Stimulated activated memory B cell treated with anti-CD40 and anti-IgM and Interleukin-4, amounts not matched to agents 10 μg/mL and 1 μg/mL and 100 μg/mL, for 72 hours (primary cell): Measurements from ENCODE around the gene KCTD3.

Experiments used
- ATAC-seq: fragments of 150-1000 bp; cut with Tn5 transposase; 2 replicates; pipeline ENCODE4 v1.10.0; 2021
- H3K27ac Mint-ChIP-seq: one replicate; pipeline ENCODE4 v1.8.0; 2022; ENCODE audit warnings: mild to moderate bottlenecking, mixed read lengths
- H3K27me3 Mint-ChIP-seq: one replicate; pipeline ENCODE4 v1.8.0; 2022; ENCODE audit warnings: mixed read lengths
- H3K36me3 Mint-ChIP-seq: one replicate; pipeline ENCODE4 v1.8.0; 2022; ENCODE audit warnings: mixed read lengths
- H3K4me1 Mint-ChIP-seq: one replicate; pipeline ENCODE4 v1.8.0; 2022; ENCODE audit warnings: mixed read lengths
- H3K4me3 Mint-ChIP-seq: one replicate; pipeline ENCODE4 v1.8.0; 2022; ENCODE audit warnings: mild to moderate bottlenecking, moderate library complexity, mixed read lengths
- H3K9me3 Mint-ChIP-seq: one replicate; pipeline ENCODE4 v1.8.0; 2022; ENCODE audit warnings: mixed read lengths

KCTD3 gene

DNA sequence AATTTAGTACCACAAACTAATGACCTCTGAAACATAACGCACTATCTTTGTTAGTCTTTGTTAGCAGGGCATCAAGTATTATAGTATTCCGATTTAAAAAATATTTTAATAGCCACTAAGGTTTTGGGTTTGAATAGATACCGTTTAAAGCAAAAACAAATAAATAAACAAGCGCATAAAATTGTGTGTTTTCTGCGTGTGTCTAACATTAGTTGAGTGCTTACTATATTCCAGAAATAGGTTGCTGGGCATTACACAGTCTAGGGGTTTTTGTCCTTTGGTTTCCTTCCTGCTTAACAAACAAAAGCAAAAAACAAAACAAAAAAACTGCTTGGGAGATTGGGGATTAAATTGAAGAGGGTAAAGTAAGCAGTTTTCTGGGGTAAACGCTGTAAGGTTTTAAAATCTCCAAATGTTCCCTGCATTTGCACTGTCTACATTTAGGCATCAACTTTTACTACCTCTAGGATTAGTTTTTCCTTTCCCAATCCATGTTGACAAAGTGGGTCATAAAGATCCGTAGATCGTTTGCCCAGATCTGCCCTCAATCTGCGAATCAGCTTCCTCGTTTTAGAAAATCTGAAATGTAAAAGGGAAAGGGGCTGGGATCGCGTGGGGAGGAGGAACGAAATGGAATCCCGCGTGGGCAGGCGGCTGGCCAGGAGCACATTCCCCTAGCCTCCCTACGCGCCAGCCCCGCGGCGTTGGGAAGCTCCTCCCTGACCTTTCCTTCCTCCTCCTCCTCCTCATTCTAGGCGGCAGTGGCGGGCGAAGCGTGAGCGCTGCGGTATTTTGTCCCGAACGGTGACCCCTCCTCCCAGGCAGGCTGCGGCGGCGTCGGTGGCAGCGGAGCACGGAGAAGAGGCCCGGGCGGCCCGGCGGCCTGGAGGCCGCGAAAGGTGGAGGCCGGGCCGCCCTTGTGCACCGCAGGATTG, at the start of gene KCTD3:
Gene KCTD3 (plus strand): TSS at position 749 of the 935 bp plus-strand sequence. CDS start 382 bp downstream, outside the sequence.
- peak; percentile 78 for ATAC-seq
- Mint-ChIP-seq H3K9me3 (no peaks in the 10 kb centered on the region), H3K36me3 (no peaks in the 10 kb centered on the region), H3K4me3 (peak within 1 kb of the TSS; percentile 94), H3K4me1 (peaks cover 30% of the 10 kb centered on the region), H3K27me3 (peaks cover 30% of the 10 kb centered on the region), H3K27ac (peak within 1 kb of the TSS; percentile 89)

GRCh38 chr1:215517441-215517891, 49.6 kb upstream of the KCTD3 start:
- no peaks in the 10 kb centered on the region for H3K4me1 Mint-ChIP-seq
- H3K27me3 Mint-ChIP-seq, result no peaks in the 10 kb centered on the region
- no peak overlapping the region for H3K27ac Mint-ChIP-seq
- no peaks in the 10 kb centered on the region for H3K36me3 Mint-ChIP-seq
- no peak overlapping the region for H3K4me3 Mint-ChIP-seq
- H3K9me3 Mint-ChIP-seq, result peaks cover 14% of the 10 kb centered on the region
- no peak for ATAC-seq

DNA sequence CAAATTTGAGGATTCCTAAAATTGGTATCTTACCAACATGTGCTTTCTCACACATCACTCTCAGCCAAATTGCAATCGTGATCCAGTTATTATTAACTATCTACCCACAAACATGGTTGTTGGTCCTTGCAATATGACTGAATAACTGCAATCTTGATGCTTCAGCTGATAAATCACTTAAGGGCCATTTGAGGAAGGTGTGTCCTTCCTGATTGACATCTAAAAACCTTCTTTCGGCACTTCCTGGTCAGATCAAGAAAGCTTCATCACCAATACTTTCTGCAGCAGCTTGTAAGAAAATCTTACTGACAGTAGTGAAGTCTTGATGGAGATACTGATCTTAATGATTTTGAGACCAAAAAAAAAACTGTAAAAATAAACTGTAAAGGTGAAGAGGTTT, 48.5 kb upstream of the KCTD3 start:
- no peak overlapping the region for H3K4me3 Mint-ChIP-seq
- no peaks in the 10 kb centered on the region for H3K4me1 Mint-ChIP-seq
- no peak for ATAC-seq
- H3K9me3 Mint-ChIP-seq, result peaks cover 7% of the 10 kb centered on the region
- no peak overlapping the region for H3K27ac Mint-ChIP-seq
- no peaks in the 10 kb centered on the region for H3K27me3 Mint-ChIP-seq
- no peaks in the 10 kb centered on the region for H3K36me3 Mint-ChIP-seq

DNA sequence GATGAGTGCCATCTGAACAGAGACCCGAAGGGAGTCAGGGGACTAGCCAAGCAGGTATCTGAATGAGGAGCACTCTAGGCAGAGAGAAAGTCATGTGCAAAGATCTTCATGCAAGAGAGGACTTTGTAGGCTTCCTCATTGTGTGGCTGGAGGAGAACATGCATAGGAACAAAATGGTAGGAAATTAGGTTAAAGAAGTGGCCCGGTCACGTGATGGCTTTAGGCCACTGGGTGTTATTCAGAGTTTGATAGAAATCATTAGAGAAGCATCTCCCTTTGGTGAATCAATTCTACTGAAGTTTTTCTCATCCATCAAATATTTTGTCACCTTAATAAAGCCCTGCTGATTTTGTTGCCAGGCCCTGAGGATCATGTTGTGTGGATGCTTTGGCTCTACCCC, 45.8 kb upstream of the KCTD3 start:
- Mint-ChIP-seq H3K36me3 (no peaks in the 10 kb centered on the region), H3K27ac (no peak overlapping the region), H3K9me3 (no peaks in the 10 kb centered on the region), H3K27me3 (no peaks in the 10 kb centered on the region), H3K4me3 (no peak overlapping the region), H3K4me1 (no peaks in the 10 kb centered on the region)
- ATAC-seq, result no peak

DNA sequence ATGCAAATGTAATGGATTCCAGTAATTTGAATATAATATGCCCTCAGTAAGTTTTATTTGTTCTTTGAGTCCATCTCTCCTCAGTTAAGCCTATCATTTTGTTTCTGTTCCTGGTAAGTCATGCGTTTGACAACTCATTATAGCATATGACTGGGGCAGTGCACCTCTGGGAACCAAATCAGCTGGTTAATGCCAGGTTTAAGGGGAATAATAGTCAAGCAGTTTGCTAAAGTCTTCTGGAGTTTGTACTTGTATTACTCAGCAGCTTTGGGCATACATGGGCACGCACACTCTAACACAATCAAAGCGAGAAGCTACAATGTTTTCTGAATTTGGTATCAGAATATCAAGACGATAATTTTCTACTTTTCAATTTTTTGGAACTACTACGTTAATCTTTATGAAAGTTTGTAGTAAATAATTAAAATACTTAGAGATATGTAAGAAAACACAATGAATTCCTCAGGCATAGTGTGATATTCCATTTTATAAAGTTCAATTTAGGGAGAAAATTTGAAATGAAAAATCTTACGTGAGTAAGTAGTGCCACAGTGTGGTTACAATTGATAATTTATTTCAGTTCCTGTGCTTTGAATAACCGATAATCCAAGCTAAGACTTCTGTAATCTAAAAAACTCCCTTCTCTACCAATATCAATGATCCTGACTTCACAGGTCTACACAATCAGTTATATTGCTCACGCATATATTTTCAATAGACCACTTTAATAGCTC, 43.8 kb upstream of the KCTD3 start:
- Mint-ChIP-seq H3K36me3 (no peaks in the 10 kb centered on the region), H3K4me3 (no peak overlapping the region), H3K27ac (no peak overlapping the region), H3K4me1 (no peaks in the 10 kb centered on the region), H3K9me3 (no peaks in the 10 kb centered on the region), H3K27me3 (no peaks in the 10 kb centered on the region)
- ATAC-seq, result no peak

GRCh38 chr1:215523906-215524305, 43.2 kb upstream of the KCTD3 start:
- Mint-ChIP-seq H3K9me3 (no peaks in the 10 kb centered on the region), H3K4me3 (no peak overlapping the region), H3K36me3 (no peaks in the 10 kb centered on the region), H3K27ac (no peak overlapping the region), H3K27me3 (no peaks in the 10 kb centered on the region), H3K4me1 (no peaks in the 10 kb centered on the region)
- no peak for ATAC-seq

DNA sequence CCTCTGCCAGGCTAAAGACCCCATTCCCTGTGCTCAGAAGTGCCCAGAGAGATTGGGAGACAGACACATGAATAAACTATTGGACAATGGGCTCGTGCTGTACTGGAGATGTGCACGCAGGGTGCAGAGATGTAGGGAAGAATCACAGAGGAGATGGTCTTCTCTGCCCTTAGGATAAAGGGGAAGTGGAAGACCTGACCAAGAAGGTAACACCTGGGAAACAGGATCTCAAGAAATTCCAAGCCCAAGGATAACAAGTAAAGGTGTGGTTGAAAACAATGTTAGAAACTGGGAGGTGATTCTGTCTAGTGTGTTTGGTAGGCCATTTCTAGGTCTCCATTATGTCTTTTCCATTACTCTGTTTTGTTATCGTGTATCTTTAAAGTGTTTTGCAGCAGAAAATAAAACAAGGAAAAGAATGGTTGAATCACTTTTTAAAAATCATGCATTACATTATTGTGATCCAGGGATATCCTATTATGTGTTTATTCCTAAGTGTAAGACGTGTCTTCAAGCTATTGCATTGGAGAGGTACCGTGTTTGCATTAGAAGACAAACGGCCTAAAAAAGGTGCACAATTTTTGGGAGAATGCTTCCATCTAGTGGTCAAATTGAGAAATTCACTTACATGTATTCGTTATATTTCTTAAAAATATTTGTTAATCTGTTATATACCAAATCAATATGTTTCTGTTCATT, 40.8 kb upstream of the KCTD3 start:
- Mint-ChIP-seq H3K27me3 (no peaks in the 10 kb centered on the region), H3K9me3 (no peaks in the 10 kb centered on the region), H3K36me3 (no peaks in the 10 kb centered on the region), H3K4me3 (no peak overlapping the region), H3K4me1 (no peaks in the 10 kb centered on the region), H3K27ac (no peak overlapping the region)
- ATAC-seq, result no peak

GRCh38 chr1:215526846-215527151, 40.3 kb upstream of the KCTD3 start:
- Mint-ChIP-seq H3K9me3 (no peaks in the 10 kb centered on the region), H3K4me1 (no peaks in the 10 kb centered on the region), H3K27ac (no peak overlapping the region), H3K4me3 (no peak overlapping the region), H3K27me3 (no peaks in the 10 kb centered on the region), H3K36me3 (no peaks in the 10 kb centered on the region)
- ATAC-seq, result no peak

DNA sequence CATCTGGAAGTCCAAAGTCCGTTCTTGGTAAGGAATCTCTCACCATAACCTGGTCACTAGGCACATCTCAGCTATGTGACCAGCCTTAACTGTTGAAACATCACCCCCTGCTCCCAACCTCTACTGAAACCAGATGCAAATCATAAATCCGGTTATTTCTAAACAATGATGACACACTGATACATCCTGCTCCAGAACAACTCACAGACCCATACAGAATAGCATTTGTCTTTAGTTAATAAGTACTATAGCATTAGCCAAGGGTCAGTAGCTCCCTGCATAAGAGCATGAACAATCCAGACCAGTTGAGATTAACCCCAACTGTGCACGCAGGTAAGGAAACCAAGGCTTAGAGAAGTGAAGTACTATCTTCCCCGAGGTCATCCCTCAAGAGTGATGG, 38.0 kb upstream of the KCTD3 start:
- ATAC-seq, result no peak
- Mint-ChIP-seq H3K36me3 (no peaks in the 10 kb centered on the region), H3K27ac (no peak overlapping the region), H3K9me3 (no peaks in the 10 kb centered on the region), H3K4me1 (no peaks in the 10 kb centered on the region), H3K4me3 (no peak overlapping the region), H3K27me3 (no peaks in the 10 kb centered on the region)

DNA sequence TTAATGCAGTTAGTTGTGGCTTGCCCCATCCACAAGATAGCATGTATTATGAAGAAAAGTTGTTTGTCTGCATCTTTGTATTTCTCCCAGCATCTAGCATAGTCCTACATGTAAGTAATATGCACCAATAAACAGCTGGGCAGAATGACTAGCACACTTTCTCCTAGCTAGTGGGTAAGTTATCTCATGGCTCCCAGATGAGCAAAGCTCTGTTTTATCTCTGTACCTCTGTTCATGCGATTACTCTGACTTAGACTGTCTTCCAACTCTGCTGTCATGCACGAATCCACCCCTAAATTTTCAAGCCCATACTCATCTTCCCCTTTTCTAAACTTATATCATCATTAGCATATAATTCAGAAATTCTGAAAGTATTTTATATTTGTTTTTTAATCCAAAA, 37.5 kb upstream of the KCTD3 start:
- no peak overlapping the region for H3K27ac Mint-ChIP-seq
- no peak for ATAC-seq
- H3K9me3 Mint-ChIP-seq, result no peaks in the 10 kb centered on the region
- H3K4me1 Mint-ChIP-seq, result no peaks in the 10 kb centered on the region
- no peaks in the 10 kb centered on the region for H3K36me3 Mint-ChIP-seq
- no peaks in the 10 kb centered on the region for H3K27me3 Mint-ChIP-seq
- no peak overlapping the region for H3K4me3 Mint-ChIP-seq

DNA sequence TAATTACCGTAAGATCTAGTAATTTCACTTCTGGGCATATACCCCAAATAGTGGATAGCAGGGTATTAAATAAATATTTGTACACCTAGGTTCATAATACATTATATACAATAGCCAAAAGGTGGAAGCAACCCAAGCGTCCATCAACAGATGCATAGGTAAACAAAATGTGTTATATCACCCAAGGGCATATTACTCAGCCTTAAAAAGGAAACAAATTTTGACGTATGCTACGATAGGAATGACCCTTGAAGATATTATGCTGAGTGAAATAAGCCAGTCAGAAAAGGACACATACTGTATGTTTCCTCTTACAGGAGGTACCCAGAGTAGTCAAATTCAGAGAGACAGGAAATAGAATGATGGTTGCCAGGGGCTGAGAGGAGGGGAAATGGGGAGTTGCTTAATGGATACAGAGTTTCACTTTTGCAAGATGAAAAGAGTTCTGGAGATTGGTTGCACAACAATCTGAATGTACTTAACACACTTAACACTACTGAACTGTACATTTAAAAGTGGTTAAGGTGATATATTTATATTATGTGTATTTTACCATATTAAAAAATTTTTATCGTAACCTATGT, 36.6 kb upstream of the KCTD3 start:
- Mint-ChIP-seq H3K27ac (no peak overlapping the region), H3K36me3 (no peaks in the 10 kb centered on the region)

GRCh38 chr1:215539803-215540570, 27.1 kb upstream of the KCTD3 start:
- no peak overlapping the region for H3K27ac Mint-ChIP-seq
- H3K9me3 Mint-ChIP-seq, result no peaks in the 10 kb centered on the region
- H3K36me3 Mint-ChIP-seq, result no peaks in the 10 kb centered on the region
- ATAC-seq, result no peak
- no peaks in the 10 kb centered on the region for H3K4me1 Mint-ChIP-seq
- H3K4me3 Mint-ChIP-seq, result no peak overlapping the region
- H3K27me3 Mint-ChIP-seq, result no peaks in the 10 kb centered on the region

More for the DNA sequence above, 36.6 kb upstream of the KCTD3 start:
- no peaks in the 10 kb centered on the region for H3K27me3 Mint-ChIP-seq
- H3K9me3 Mint-ChIP-seq, result no peaks in the 10 kb centered on the region
- H3K4me3 Mint-ChIP-seq, result no peak overlapping the region
- no peaks in the 10 kb centered on the region for H3K4me1 Mint-ChIP-seq
- ATAC-seq, result no peak

DNA sequence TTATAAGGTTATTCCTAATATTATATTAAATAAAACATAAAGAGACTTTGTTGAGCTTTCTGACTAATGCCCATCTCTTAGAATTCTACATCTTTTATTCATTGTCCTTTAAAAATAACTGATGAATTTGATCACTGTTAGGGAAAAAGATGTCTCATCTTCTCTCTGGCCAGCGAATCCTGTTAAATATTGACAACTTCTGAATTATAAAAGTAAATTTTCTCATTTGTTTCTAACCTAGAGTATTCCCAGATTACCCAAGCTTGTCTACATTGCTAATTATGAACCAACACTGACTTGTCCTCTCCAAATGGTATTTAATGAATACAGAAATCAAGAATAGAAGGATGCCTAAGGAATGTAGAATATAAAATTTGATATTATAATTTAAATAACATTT, 24.8 kb upstream of the KCTD3 start:
- no peak overlapping the region for H3K4me3 Mint-ChIP-seq
- ATAC-seq, result no peak
- H3K36me3 Mint-ChIP-seq, result no peaks in the 10 kb centered on the region
- H3K4me1 Mint-ChIP-seq, result no peaks in the 10 kb centered on the region
- no peak overlapping the region for H3K27ac Mint-ChIP-seq
- H3K9me3 Mint-ChIP-seq, result no peaks in the 10 kb centered on the region
- no peaks in the 10 kb centered on the region for H3K27me3 Mint-ChIP-seq

DNA sequence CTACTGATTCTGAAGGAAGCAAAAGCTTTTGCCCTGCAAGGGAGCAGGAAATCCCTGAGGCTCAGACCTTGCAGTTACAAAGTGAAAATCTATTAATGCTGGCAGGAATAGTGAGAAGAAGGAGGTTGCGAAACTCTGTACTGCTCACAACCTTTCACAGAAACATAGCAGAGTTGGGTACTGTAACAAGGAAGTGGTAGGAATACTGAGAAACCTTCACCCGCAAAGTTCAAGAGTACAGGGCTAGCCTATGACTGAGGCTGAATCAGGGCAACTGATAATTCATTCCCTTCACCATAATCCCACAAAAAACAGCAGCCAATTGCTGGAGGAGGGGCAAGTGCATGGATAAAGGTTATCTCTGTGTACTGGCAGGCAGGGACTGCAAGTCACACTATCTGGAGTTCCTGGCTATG, 23.9 kb upstream of the KCTD3 start:
- no peak for ATAC-seq
- Mint-ChIP-seq H3K9me3 (no peaks in the 10 kb centered on the region), H3K4me1 (no peaks in the 10 kb centered on the region), H3K27me3 (no peaks in the 10 kb centered on the region), H3K36me3 (no peaks in the 10 kb centered on the region), H3K4me3 (no peak overlapping the region), H3K27ac (no peak overlapping the region)
